Stimulated activated CD8-positive, alpha-beta memory T cell treated with anti-CD3 and anti-CD28 coated beads, Interleukin-4, amount 100 ng/mL, for 4 hours (primary cell): ENCODE results near the gene KRT32.
"Not testable (repeated sequence)": the region's sequence is repeated elsewhere in the genome, so short reads cannot be mapped to it uniquely, and the experiment has no call there.

ENCODE experiments used
- DNase-seq, 2 donors: peaks; one replicate each; pipeline ENCODE4 v3.0.0-alpha.2; 2020; ENCODE audit warnings: low read depth in 2 of 2, low spot score in 1 of 2

Gene KRT32

GRCh38 chr17:41429667-41430066 is 37.5 kb downstream of the KRT32 start:
- DNase-seq: no peak

GRCh38 chr17:41428591-41429291 is 38.4 kb downstream of the KRT32 start:
- DNase-seq: no peak

GRCh38 chr17:41424111-41424635 is 43.0 kb downstream of the KRT32 start, which contains the start of gene KRT37:
KRT37 (minus strand) TSS chr17:41424585; CDS start chr17:41424523, 62 bp downstream.
- DNase-seq: no peak

- not testable (repeated sequence) for DNase-seq
Measured at GRCh38 chr17:41422586-41422985, 44.6 kb downstream of the KRT32 start.

GRCh38 chr17:41421617-41422016 is 45.6 kb downstream of the KRT32 start:
- DNase-seq: no peak

- no peak for DNase-seq
Measured at GRCh38 chr17:41421116-41421515, 46.1 kb downstream of the KRT32 start.

- no peak for DNase-seq
Measured at GRCh38 chr17:41420134-41420533, 47.1 kb downstream of the KRT32 start.

GRCh38 chr17:41419716-41420115 is 47.5 kb downstream of the KRT32 start:
- DNase-seq: no peak

- DNase-seq: no peak
Measured at GRCh38 chr17:41418116-41418860, 48.9 kb downstream of the KRT32 start.

- DNase-seq: no peak
Measured at GRCh38 chr17:41417576-41418015, 49.6 kb downstream of the KRT32 start.

- no peak for DNase-seq
Measured at GRCh38 chr17:41417127-41417526, 50.1 kb downstream of the KRT32 start.

GRCh38 chr17:41416479-41416878 is 50.7 kb downstream of the KRT32 start:
- DNase-seq: no peak

- no peak for DNase-seq
Measured at GRCh38 chr17:41415833-41416335, 51.3 kb downstream of the KRT32 start.

- no peak for DNase-seq
Measured at GRCh38 chr17:41415411-41415810, 51.8 kb downstream of the KRT32 start.

GRCh38 chr17:41413982-41414381 is 53.2 kb downstream of the KRT32 start:
- DNase-seq: no peak

GRCh38 chr17:41413353-41413957 is 53.7 kb downstream of the KRT32 start:
- DNase-seq: no peak

GRCh38 chr17:41411072-41411840 is 55.9 kb downstream of the KRT32 start:
- DNase-seq: no peak
